Hepatocyte (in vitro differentiated cells): ENCODE measurements around the gene ATXN1.

Source experiments
- CTCF ChIP-seq: fragments of 200-600 bp; sonication (generic); IDR thresholded peaks from 2 replicates; pipeline ENCODE4 v1.5.1; 2016; ENCODE audit warnings: antibody characterized with exemption, mild to moderate bottlenecking; ENCODE audit not compliant: poor library complexity
- EZH2 ChIP-seq: fragments of 200-600 bp; sonication (generic); IDR thresholded peaks from 2 replicates; pipeline ENCODE4 v1.6.1; 2016; ENCODE audit warnings: antibody characterized with exemption, mild to moderate bottlenecking, borderline replicate concordance

GRCh38 chr6:16634855-16635254, 126.4 kb downstream of the ATXN1 start:
- TF ChIP-seq CTCF = no peak
- no peak for TF ChIP-seq EZH2
